T47D (cell line): ENCODE results near the gene SLC35D3.
"Not testable (repeated sequence)": the region's sequence is repeated elsewhere in the genome, so short reads cannot be mapped to it uniquely, and the experiment has no call there.

Experiments used
- DNase-seq, 2 experiments: peaks; one replicate each; pipeline versions ENCODE4 v3.0.0 to v3.0.0-alpha.2; 2011 to 2012; ENCODE audit warnings: low read depth in 1 of 2, low spot score in 1 of 2
- JUND ChIP-seq: IDR thresholded peaks from 2 replicates; pipeline ENCODE4 v1.6.1; 2012; ENCODE audit warnings: low read depth
- in situ Hi-C: cut with HindIII; loops from 2 replicates; pipeline ENCODE4 v1.10.0; 2016; ENCODE audit warnings: low sequenced_read_pairs, low pct_unique_long_range_greater_than_20kb

SLC35D3 gene

GRCh38 chr6:136930528-136930927 lies 8.4 kb downstream of the SLC35D3 start:
- DNase-seq: no peak
- TF ChIP-seq JUND: no peak

GRCh38 chr6:136932599-136932998 lies 10.5 kb downstream of the SLC35D3 start:
- no peak for TF ChIP-seq JUND
- DNase-seq: no peak
- in situ Hi-C loops: no loop called here

More at GRCh38 chr6:136930528-136930927, 8.4 kb downstream of the SLC35D3 start:
- in situ Hi-C loops: no loop called here

- in situ Hi-C loops: no loop called here
- DNase-seq: no peak
- TF ChIP-seq JUND: no peak
These were observed 23.0 kb downstream of the SLC35D3 start for GRCh38 chr6:136945072-136945471.

GRCh38 chr6:136945711-136946121 lies 23.6 kb downstream of the SLC35D3 start:
- TF ChIP-seq JUND: no peak
- DNase-seq: no peak
- in situ Hi-C loops: no loop called here

GRCh38 chr6:136947037-136947436 lies 24.9 kb downstream of the SLC35D3 start:
- TF ChIP-seq JUND: no peak
- in situ Hi-C loops: no loop called here
- no peak for DNase-seq

GRCh38 chr6:136949957-136950356 lies 27.9 kb downstream of the SLC35D3 start:
- DNase-seq, in situ Hi-C loops: not testable (repeated sequence)

- in situ Hi-C loops: no loop called here
- DNase-seq: no peak
- no peak for TF ChIP-seq JUND
These were observed 28.5 kb downstream of the SLC35D3 start for GRCh38 chr6:136950436-136951126.

GRCh38 chr6:136952714-136953260 lies 30.7 kb downstream of the SLC35D3 start:
- in situ Hi-C loops: no loop called here
- no peak for TF ChIP-seq JUND
- no peak for DNase-seq

- no peak for TF ChIP-seq JUND
- in situ Hi-C loops: no loop called here
- no peak for DNase-seq
These were observed 33.0 kb downstream of the SLC35D3 start for GRCh38 chr6:136955123-136955522.

- TF ChIP-seq JUND: no peak
- no peak for DNase-seq
- in situ Hi-C loops: no loop called here
These were observed 34.8 kb downstream of the SLC35D3 start for GRCh38 chr6:136956590-136957544.

- DNase-seq: no peak
- in situ Hi-C loops: no loop called here
- TF ChIP-seq JUND: no peak
These were observed 36.1 kb downstream of the SLC35D3 start for GRCh38 chr6:136958168-136958567.

GRCh38 chr6:136959471-136959891 lies 37.4 kb downstream of the SLC35D3 start:
- in situ Hi-C loops: no loop called here
- no peak for DNase-seq
- no peak for TF ChIP-seq JUND

- DNase-seq, in situ Hi-C loops: not testable (repeated sequence)
These were observed 37.8 kb downstream of the SLC35D3 start for GRCh38 chr6:136959935-136960334.
